GM12875 (cell line): ENCODE data around the gene GLI1.

Experiments
- H3K4me3 ChIP-seq: one replicate; pipeline ENCODE4 v1.5.1; 2011; ENCODE audit warnings: low read depth, low read length, control low read depth
- TF ChIP-seq, protein P1 (sequence below): IDR thresholded peaks from 2 replicates; pipeline ENCODE4 v1.5.1; 2011; ENCODE audit warnings: low read depth, mild to moderate bottlenecking, control low read depth, inconsistent platforms, low read length, moderate library complexity, borderline replicate concordance; ENCODE audit not compliant: insufficient read depth

The GLI1 gene

DNA sequence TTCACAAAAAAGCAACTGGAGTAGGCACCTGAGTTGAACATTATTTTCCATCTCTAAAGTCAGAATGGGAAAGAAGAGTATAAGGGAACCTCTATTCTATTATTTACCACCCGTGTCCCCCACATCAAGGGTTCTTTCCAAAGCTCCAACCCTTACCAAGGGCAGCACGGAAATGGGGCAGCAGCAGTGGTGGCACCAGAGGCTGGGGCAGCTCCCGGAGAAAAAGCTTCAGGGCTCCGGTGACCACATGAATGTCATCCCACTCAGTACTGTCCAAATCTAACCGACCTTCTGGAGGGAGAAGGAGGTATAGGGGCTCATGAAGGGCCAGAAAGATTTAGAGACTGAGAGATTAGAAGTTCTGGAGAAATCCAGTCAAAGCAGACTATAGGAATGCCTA lies 14.3 kb downstream of the GLI1 start:
- TF ChIP-seq, protein P1, sequence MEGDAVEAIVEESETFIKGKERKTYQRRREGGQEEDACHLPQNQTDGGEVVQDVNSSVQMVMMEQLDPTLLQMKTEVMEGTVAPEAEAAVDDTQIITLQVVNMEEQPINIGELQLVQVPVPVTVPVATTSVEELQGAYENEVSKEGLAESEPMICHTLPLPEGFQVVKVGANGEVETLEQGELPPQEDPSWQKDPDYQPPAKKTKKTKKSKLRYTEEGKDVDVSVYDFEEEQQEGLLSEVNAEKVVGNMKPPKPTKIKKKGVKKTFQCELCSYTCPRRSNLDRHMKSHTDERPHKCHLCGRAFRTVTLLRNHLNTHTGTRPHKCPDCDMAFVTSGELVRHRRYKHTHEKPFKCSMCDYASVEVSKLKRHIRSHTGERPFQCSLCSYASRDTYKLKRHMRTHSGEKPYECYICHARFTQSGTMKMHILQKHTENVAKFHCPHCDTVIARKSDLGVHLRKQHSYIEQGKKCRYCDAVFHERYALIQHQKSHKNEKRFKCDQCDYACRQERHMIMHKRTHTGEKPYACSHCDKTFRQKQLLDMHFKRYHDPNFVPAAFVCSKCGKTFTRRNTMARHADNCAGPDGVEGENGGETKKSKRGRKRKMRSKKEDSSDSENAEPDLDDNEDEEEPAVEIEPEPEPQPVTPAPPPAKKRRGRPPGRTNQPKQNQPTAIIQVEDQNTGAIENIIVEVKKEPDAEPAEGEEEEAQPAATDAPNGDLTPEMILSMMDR = no peak
- no peak overlapping the region for H3K4me3 ChIP-seq

DNA sequence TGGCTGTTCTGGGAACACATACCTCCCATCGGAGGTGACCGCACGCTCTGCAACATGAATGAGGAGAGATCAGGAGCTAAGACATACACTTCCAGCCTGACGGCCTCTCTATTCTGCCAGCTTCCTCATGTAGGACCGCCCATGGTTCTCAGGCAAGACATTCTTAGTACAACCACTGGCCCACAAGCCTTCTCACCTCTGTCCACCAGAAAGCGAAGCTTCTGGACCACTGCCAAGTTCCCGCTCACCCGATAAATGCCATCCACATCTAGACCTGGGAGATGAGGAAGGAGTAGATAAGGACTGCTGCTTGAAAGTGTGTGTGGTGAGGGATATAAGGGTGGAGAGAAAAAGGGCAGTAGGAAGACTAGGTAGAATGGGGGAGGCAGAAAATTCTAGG lies 14.8 kb downstream of the GLI1 start:
- TF ChIP-seq, protein P1 = no peak
- H3K4me3 ChIP-seq = no peak overlapping the region

DNA sequence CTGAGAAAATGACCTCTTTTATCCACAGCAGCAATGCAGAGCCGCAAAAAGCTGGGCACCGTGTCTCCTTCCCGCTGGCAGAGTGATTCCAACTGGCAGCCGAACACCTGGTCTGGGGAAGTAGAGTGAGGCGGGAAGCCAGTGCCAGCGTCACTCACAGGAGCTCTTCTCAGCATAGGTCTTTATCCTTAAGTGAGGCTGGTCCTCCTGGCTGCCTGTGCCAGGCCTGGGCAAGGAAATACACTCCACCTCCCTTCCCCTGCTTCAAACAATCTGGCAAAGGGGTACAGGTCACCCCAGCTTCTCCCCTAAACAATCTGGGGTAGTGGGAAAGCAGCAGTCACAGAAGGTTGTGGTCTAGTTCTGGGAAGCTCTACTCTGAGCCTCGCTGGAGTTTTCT lies 15.3 kb downstream of the GLI1 start:
- TF ChIP-seq, protein P1 = no peak

DNA sequence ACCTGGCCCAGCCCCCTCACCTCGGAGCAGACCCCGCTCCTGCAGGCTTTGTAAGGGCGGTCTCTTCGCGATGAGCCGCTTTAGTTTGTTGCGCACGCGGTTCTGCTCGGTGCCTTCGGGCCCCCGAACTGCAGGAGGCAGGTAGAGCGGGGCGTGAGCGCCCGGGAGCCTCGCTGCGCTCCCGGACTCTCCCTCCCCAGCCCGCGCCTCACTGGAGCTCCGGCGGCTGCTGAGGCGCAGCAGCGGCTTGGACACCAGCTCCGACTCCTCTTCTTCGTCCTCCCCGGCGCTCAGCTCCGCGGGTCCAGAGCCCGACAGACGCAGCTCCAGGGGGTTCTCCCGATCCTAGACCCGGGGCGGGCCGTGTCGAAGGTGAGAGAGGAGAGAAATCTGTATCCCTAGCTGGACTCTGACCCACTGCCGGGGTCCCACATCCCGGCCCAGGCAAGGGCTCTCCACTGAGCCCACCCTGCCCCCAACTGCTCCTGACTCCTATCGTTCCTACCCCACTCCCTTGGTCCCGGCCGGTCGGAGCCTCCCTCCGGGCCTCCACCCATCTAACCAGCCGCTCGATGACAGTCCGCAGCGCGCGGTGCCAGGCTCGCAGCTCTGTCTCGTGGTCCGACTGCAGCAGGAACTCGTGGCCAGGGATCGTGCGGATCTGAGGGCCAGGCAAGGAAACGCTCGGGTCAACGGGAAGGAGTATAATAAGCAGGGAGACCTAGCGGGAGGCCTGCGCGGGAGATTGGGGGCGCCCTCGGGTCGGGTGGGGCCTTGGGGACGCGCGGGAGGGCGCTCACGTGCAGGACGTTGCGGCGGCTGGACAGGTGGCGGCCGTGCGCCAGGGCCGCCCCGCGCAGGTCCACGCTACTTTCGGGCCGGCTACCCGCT lies 15.9 kb downstream of the GLI1 start:
- TF ChIP-seq, protein P1 = no peak
- peak overlapping the region; percentile 81 for H3K4me3 ChIP-seq

More for the DNA sequence above, 15.3 kb downstream of the GLI1 start:
- no peak overlapping the region for H3K4me3 ChIP-seq

DNA sequence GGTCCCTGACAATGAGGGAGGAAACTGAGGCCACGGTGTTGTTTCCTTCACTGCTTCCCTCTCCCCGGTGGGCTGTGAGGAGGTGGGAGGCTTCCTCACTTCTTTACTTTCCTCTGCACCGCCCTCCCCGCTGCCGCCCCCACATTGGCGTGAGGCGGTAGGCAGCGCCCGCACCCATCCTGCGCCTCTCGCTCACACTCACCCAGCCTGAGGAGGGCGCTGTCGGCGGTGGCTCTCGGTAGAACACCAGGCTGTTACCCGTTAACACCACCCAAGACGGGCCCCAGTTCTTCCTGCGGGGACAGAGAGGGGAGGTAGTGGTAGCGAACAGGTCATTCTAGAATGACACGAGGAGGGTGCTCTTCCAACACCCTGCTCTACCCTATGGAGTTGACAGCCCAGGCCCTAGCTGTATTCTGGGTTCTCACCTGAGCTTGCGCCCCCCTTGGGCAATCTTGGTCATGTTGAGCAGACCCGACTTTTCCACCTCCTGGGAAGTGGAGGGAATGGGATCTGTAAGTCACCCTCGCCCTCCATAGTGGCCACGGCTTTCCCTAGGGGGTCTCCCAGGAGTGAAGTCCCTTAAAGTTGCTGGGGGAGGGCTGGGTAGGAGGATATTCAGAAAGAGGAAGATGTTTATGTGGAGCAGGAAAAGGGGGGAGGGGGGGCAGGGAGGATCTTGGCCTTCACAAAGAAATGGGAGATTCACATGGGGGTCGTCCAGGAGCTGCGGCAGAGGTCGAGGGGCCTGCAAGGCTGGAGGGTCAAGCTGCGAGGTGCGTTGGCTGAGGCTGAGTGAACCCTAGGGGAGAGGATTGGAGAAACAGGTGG lies 16.8 kb downstream of the GLI1 start:
- TF ChIP-seq, protein P1 = peak; percentile 64
- peak overlapping the region; percentile 81 for H3K4me3 ChIP-seq

DNA sequence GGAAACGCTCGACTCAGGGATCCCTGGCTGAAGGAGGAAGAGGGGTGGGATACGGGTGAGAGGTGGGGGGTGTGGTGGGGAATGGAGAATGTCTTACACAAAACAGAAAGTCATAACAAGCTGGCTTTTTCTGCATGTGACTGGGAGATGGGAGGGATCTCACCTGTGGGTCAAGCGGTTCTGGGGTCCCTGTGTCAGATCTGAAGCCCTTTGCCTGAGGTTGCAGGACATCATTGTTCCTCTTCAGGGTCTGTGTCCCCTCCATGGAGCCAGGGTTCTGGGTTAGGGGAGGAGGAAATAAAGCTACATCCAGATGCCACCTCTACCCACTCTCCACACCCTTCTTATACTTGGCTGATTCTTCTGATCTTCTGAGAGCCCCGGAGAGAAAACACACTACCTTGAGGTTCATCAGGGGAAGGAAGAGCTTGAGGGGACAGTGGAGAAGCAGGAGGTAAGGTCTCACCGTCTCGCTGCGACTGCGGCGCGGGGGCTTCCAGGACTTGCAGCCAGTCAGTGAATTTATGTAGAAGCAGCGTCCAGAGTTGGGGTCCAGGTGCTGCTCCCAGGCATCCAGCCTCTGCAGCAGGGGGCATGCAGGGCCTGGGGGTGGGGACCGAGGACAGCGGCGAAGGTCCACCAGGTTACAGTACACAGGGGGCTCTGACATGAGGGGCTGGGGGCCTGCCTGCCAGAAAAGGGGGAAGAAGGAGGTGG lies 17.6 kb downstream of the GLI1 start:
- TF ChIP-seq, protein P1 = no peak
- H3K4me3 ChIP-seq = peak overlapping the region; percentile 81
